Vagina (tissue), 2 donors: ENCODE measurements around the gene LPO.

Experiments used
- POLR2A ChIP-seq, 2 donors: fragments of 450-650 bp; IDR thresholded peaks; one replicate each; pipeline ENCODE4 v1.6.1; 2017; ENCODE audit warnings: antibody characterized with exemption in 2 of 2, mild to moderate bottlenecking in 2 of 2, moderate library complexity in 2 of 2
- TF ChIP-seq, protein P1 (sequence below), 3 experiments: fragments of 450-650 bp in 2 of 3; fragments of 200-600 bp in 1 of 3; sonication (generic) in 1 of 3; IDR thresholded peaks; one replicate each; pipeline ENCODE4 v1.5.1; 2017 to 2019; ENCODE audit warnings: antibody characterized with exemption in 3 of 3, mild to moderate bottlenecking in 2 of 3, moderate library complexity in 2 of 3

DNA sequence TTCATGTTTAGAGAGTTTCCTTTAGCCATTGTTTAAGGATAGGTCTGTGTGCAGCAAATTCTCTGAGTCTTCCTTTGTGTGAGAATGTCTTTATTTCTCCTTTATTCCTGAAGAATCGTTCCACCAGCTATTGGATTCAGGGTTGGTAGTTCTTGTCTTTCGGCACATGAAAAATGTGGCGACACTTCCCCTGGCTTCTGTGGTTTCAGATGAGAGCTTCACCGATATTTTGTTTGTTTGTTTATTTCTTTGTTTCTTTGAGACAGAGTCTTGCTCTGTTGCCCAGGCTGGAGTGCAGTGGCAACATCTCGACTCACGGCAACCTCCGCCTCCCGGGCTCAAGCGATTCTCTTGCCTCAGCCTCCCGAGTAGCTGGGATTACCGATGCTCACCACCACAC, 23.8 kb downstream of the LPO start:
- no peak for TF ChIP-seq POLR2A (IDR thresholded peaks at IDR 0.05)
- TF ChIP-seq, protein P1, sequence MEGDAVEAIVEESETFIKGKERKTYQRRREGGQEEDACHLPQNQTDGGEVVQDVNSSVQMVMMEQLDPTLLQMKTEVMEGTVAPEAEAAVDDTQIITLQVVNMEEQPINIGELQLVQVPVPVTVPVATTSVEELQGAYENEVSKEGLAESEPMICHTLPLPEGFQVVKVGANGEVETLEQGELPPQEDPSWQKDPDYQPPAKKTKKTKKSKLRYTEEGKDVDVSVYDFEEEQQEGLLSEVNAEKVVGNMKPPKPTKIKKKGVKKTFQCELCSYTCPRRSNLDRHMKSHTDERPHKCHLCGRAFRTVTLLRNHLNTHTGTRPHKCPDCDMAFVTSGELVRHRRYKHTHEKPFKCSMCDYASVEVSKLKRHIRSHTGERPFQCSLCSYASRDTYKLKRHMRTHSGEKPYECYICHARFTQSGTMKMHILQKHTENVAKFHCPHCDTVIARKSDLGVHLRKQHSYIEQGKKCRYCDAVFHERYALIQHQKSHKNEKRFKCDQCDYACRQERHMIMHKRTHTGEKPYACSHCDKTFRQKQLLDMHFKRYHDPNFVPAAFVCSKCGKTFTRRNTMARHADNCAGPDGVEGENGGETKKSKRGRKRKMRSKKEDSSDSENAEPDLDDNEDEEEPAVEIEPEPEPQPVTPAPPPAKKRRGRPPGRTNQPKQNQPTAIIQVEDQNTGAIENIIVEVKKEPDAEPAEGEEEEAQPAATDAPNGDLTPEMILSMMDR (IDR thresholded peaks at IDR 0.05), result no peak
